Lung (tissue), 12 donors: ENCODE data around the gene KIF22. TPM values are rescaled to one million over a fixed set of nuclear protein-coding genes. Genes with fewer than 3 reads are reported as not detected.
"Not testable (repeated sequence)": the region's sequence is repeated elsewhere in the genome, so short reads cannot be mapped to it uniquely, and the experiment has no call there.

Experiments
- ATAC-seq: fragments of 200-7000 bp; cut with Tn5 transposase; one replicate; pipeline ENCODE4 v1.9.1; 2020; ENCODE audit warnings: moderate number of reproducible peaks; ENCODE audit not compliant: insufficient read depth, low FRiP score
- DNase-seq, 3 donors: peaks; one replicate each; pipeline ENCODE4 v3.0.0-alpha.2; 2013 to 2017
- H3K27ac ChIP-seq, 2 donors: one replicate each; pipeline ENCODE4 v1.5.1; 2013; ENCODE audit warnings: mild to moderate bottlenecking in 2 of 2, moderate library complexity in 2 of 2, control low read depth in 1 of 2, inconsistent platforms in 1 of 2, low read depth in 1 of 2, low read length in 1 of 2
- H3K27me3 ChIP-seq, 3 donors: one replicate each; pipeline ENCODE4 v1.5.1; 2013; ENCODE audit warnings: low read length in 2 of 3; ENCODE audit not compliant: control insufficient read depth in 3 of 3, insufficient read depth in 3 of 3
- H3K36me3 ChIP-seq, 4 donors: one replicate each; pipeline ENCODE4 v1.5.1; 2013; ENCODE audit warnings: low read length in 4 of 4, mild to moderate bottlenecking in 1 of 4, moderate library complexity in 1 of 4; ENCODE audit not compliant: control insufficient read depth in 4 of 4, insufficient read depth in 4 of 4
- H3K4me1 ChIP-seq, 5 donors: one replicate each; pipeline ENCODE4 v1.5.1; 2013; ENCODE audit warnings: low read length in 5 of 5, mild to moderate bottlenecking in 2 of 5, moderate library complexity in 1 of 5; ENCODE audit not compliant: control insufficient read depth in 5 of 5, insufficient read depth in 5 of 5
- H3K4me3 ChIP-seq: one replicate; pipeline ENCODE4 v1.5.1; 2013; ENCODE audit warnings: mild to moderate bottlenecking, control low read depth, moderate library complexity
- H3K9ac ChIP-seq, 2 donors: one replicate each; pipeline ENCODE4 v1.5.1; 2013; ENCODE audit warnings: low read length in 2 of 2, control low read depth in 1 of 2; ENCODE audit not compliant: insufficient read depth in 1 of 2
- H3K9me3 ChIP-seq, 4 donors: one replicate each; pipeline ENCODE4 v1.5.1; 2013; ENCODE audit warnings: low read length in 3 of 4, mild to moderate bottlenecking in 1 of 4, moderate library complexity in 1 of 4; ENCODE audit not compliant: control insufficient read depth in 4 of 4, insufficient read depth in 3 of 4
- WGBS, 2 donors: extraction: QIAGEN DNeasy Blood & Tissue Kit; methylation state at CpG; one replicate each; pipeline ENCODE4 v1.1.7; 2013; 5-methylcytosine and 5-hydroxymethylcytosine counted together
- polyA plus RNA-seq, 2 donors: library from polyadenylated mRNA; stranded (reverse); fragments of 200-250 nt; gene quantifications; one replicate each; pipeline ENCODE4 v1.2.1, GENCODE V29; 2013
- total RNA-seq, 2 donors: library from RNA; depleted of rRNA in 1 of 2; stranded (reverse); fragments of >200 nt in 1 of 2; gene quantifications; one replicate each; pipeline ENCODE4 v1.2.1, GENCODE V29; 2014 to 2021
- TF ChIP-seq, protein P1 (sequence below): IDR thresholded peaks from 2 replicates; pipeline ENCODE4 v1.5.1; 2012; ENCODE audit warnings: mild to moderate bottlenecking; ENCODE audit errors: control extremely low read depth, extremely low read depth
- donor health status: control.
- donor health status: control.
- donor health status: Bipolar disorder and iron deficiency.
- donor health status: healthy.
- donor health status: DM: yes; HTN: yes; CAD: no.

Gene KIF22
- total and polyA plus RNA-seq, 4 donors: 22.1 to 84.9 (median 25.9) TPM

DNA sequence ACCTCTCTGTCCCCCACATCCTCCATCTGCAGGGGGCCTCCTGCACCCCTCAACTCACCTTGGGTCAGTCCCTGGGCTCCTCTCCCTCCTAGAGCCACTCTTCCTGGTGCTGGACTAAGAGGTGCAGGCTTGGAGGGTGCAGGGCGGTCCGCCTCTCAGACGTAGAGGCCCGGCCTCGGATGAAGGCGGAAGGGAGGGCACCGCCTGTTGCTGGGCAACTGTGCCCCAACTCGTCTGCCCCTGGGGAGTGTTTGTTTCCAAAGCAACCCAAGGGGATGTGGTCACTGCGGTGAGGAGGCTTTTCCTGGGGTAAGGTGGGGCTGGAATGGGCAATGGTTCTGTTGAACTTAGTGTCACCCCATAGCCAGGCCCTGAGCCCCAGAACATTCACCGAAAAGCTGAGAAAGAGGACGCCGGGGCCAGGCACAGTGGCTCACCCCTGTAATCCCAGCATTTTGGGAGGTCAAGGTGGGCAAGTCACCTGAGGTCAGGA lies 44.7 kb upstream of the KIF22 start, which contains the start of gene C16orf54:
C16orf54 (minus strand) TSS at position 138 of the 493 bp plus-strand sequence. CDS start 1,039 bp downstream, outside the sequence.
- TF ChIP-seq, protein P1, sequence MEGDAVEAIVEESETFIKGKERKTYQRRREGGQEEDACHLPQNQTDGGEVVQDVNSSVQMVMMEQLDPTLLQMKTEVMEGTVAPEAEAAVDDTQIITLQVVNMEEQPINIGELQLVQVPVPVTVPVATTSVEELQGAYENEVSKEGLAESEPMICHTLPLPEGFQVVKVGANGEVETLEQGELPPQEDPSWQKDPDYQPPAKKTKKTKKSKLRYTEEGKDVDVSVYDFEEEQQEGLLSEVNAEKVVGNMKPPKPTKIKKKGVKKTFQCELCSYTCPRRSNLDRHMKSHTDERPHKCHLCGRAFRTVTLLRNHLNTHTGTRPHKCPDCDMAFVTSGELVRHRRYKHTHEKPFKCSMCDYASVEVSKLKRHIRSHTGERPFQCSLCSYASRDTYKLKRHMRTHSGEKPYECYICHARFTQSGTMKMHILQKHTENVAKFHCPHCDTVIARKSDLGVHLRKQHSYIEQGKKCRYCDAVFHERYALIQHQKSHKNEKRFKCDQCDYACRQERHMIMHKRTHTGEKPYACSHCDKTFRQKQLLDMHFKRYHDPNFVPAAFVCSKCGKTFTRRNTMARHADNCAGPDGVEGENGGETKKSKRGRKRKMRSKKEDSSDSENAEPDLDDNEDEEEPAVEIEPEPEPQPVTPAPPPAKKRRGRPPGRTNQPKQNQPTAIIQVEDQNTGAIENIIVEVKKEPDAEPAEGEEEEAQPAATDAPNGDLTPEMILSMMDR: no peak
- DNase-seq (peak; percentile 4 to 25 (median 16)), ATAC-seq (peak; percentile 83)
- Histone ChIP-seq H3K9me3 (no peaks in the 10 kb centered on the region), H3K4me1 (no peaks in the 10 kb centered on the region), H3K9ac (no peak within 1 kb of the TSS), H3K36me3 (no peaks in the 10 kb centered on the region), H3K27ac (peak within 1 kb of the TSS in 1 of 2 donors; percentile 7), H3K27me3 (no peaks in the 10 kb centered on the region), H3K4me3 (no peak within 1 kb of the TSS)
- 16 to 56% methylated on average over 12 of the region's 12 CpGs for WGBS, 2 donors

DNA sequence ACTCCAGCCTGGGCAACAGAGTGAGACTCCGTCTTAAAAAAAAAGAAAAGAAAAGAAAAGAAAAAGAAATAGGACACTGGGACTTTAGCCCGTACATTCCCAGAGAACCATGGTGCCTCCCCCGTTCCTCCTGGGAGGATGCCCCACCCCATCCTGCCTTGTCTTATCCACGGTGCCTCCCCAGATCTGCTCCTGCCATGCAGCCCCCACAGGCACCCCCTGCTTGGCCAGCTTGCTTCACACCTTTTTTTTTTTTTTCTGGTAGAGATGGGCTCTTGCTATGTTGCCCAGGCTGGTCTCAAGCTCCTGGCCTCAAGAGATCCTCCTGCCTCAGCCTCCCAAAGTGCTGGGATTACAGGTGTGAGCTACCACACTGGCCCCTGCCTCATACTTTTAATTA lies 44.0 kb upstream of the KIF22 start:
- DNase-seq, H3K4me3 ChIP-seq, H3K9ac ChIP-seq: not testable (repeated sequence)

DNA sequence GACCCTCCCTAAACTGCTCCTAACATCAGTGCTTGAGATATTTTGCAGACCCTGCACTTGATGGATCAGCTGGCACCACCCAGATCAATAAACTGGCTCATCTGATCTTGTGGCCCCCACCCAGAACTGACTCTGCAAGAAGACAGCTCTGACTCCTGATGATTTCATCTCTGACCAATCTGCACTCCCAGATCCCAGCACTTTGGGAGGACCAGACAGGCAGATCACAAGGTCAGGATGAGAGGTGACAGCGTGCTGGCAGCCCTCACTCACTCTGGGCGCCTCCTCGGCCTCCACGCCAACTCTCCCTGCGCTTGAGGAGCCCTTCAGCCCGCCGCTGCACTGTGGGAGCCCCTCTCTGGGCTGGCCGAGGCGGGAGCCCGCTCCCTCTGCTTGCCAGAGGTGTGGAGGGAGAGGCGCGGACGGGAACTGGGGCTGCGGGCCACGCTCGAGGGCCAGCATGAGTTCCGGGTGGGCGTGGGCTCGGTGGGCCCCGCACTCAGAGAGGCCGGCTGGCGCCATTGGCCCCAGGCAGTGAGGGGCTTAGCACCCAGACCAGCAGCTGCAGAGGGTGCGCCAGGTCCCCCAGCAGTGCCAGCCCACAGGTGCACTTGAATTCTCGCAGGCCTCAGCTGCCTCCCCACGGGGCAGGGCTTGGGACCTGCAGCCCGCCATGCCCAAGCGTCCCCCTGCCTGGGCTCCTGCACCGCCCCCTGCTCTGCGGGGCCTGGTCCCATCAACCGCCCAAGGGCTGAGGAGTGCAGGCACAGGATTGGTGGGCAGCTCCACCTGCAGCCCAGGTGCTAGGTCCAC lies 42.4 kb upstream of the KIF22 start:
- Histone ChIP-seq H3K36me3 (no peaks in the 10 kb centered on the region), H3K9ac (no peak overlapping the region), H3K27me3 (no peaks in the 10 kb centered on the region), H3K4me3 (no peak overlapping the region), H3K27ac (no peak overlapping the region), H3K4me1 (no peaks in the 10 kb centered on the region), H3K9me3 (no peaks in the 10 kb centered on the region)
- DNase-seq: no peak
- TF ChIP-seq, protein P1: no peak
- no peak for ATAC-seq
- WGBS, 2 donors: 94 to 95% methylated on average over 30 of the region's 30 CpGs

More for the DNA sequence above, 44.0 kb upstream of the KIF22 start:
- H3K4me1 ChIP-seq, H3K27ac ChIP-seq, H3K27me3 ChIP-seq, ATAC-seq, H3K9me3 ChIP-seq, H3K36me3 ChIP-seq: not testable (repeated sequence)
- WGBS, 2 donors: 32 to 60% methylated on average over 4 of the region's 4 CpGs

DNA sequence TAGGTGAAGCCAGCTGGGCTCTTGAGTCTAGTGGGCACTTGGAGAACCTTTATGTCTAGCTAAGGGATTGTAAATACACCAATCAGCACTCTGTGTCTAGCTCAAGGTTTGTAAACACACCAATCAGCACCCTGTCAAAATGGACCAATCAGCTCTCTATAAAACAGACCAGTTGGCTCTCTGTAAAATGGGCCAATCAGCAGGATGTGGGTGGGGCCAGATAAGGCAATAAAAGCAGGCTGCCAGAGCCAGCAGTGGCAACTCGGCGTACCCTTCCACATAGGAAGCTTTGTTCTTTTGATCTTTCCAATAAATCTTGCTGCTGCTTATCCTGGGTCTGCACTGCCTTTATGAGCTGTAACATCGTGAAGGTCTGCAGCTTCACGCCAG lies 41.8 kb upstream of the KIF22 start:
- not testable (repeated sequence) for DNase-seq, ATAC-seq, H3K4me1 ChIP-seq, H3K4me3 ChIP-seq, H3K9ac ChIP-seq, H3K9me3 ChIP-seq, H3K36me3 ChIP-seq, H3K27ac ChIP-seq, H3K27me3 ChIP-seq
- 65 to 83% methylated on average over 4 of the region's 4 CpGs for WGBS, 2 donors
